Measurements from ENCODE around the gene TBCK. TPM values are rescaled to one million over a fixed set of nuclear protein-coding genes. Genes with fewer than 3 reads are reported as not detected.

Gene TBCK
- total and polyA plus RNA-seq, 2 of the 8 experiments (the other 6 are each of a cell fraction or from before 2014, with no cell fraction given) = 10.2 to 18.7 TPM

DNA sequence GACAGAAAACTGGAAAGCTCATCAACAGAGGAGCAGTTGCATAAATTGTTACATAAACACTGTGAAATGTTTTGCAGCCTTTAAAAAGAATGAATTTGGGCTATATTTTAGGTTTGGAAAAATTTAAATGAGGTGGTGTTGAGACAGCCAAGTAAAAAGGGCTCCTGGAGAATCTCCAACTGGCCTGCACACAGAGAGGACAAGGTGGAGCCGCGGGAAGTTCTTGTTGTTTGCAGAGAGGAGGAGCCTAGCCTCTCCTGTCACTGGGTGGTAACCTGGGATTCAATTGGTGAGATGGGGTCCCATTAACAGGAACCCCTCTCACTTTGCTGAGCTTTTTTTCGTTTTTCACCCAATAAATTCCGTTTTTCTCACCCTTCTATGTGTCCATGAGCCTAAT lies 39.2 kb upstream of the TBCK start:
- ChIA-PET CTCF (ENCODE audit: partially characterized antibody) (interaction anchor here (1.7 kb wide), 1 partner anchor 15 kb away, joined by 6 read pairs; no protein-coding TSS in a partner anchor), POLR2A (ENCODE audit: partially characterized antibody) (no interaction called here)
- no peaks in the 10 kb centered on the region for H3K4me1 ChIP-seq (replicated peaks in 1 of 4; ENCODE audit: control insufficient read depth in 3 of 4, insufficient read depth in 4 of 4, low read length in 3 of 4)
- DNase-seq (ENCODE audit: low read depth in 1 of 2, low spot score in 2 of 2) = no peak
- H3K56ac ChIP-seq (replicated peaks; ENCODE audit: insufficient read length, low read depth, low read length) = no peak overlapping the region
- no peak overlapping the region for H2BK5ac ChIP-seq (ENCODE audit: low read depth, low read length)
- H3K14ac ChIP-seq (ENCODE audit: insufficient read length) = no peak overlapping the region
- no peak overlapping the region for H2BK15ac ChIP-seq (ENCODE audit: low read length)
- H4K20me1 ChIP-seq (replicated peaks in 1 of 2; ENCODE audit: control insufficient read depth in 1 of 2, insufficient read depth in 2 of 2, low read length in 2 of 2) = no peaks in the 10 kb centered on the region
- no peaks in the 10 kb centered on the region for H3K36me3 ChIP-seq (ENCODE audit: control insufficient read depth in 2 of 4, insufficient read depth in 4 of 4, low read length in 3 of 4)
- H4K91ac ChIP-seq (replicated peaks; ENCODE audit: insufficient read length, low read length) = no peak overlapping the region
- H3K23me2 ChIP-seq (ENCODE audit: low read depth, low read length) = no peaks in the 10 kb centered on the region; the same call in 1 of the 2 replicates
- H2BK20ac ChIP-seq (ENCODE audit: low read length) = no peak overlapping the region
- H3K79me2 ChIP-seq (ENCODE audit: control insufficient read depth in 1 of 2, insufficient read depth in 2 of 2, low read length in 2 of 2) = no peaks in the 10 kb centered on the region
- H2AK5ac ChIP-seq (ENCODE audit: low read depth, low read length) = no peak overlapping the region
- H4K8ac ChIP-seq (ENCODE audit: extremely low read depth, insufficient read depth, low read length) = no peak overlapping the region
- no peak for TF ChIP-seq POLR2A (IDR thresholded peaks at IDR 0.05; ENCODE audit: control extremely low read depth in 1 of 2, low read depth in 2 of 2, low read length in 2 of 2)
- TF ChIP-seq SRF (IDR thresholded peaks at IDR 0.05; ENCODE audit: low read depth, low read length) = no peak
- TF ChIP-seq HDAC6 (IDR thresholded peaks at IDR 0.05; ENCODE audit: low read depth, low read length) = no peak
- no peak for TF ChIP-seq EP300 (IDR thresholded peaks at IDR 0.05; ENCODE audit: borderline replicate concordance in 1 of 2, low read depth in 2 of 2, low read length in 2 of 2)
- TF ChIP-seq POLR2AphosphoS5 (IDR thresholded peaks at IDR 0.05; ENCODE audit: low read depth, low read length) = no peak
- no peak for TF ChIP-seq RXRA (IDR thresholded peaks at IDR 0.05; ENCODE audit: insufficient read depth, low read depth, low read length)
- no peak for TF ChIP-seq YY1 (IDR thresholded peaks at IDR 0.05; ENCODE audit: low read depth, low read length)
- no peak for TF ChIP-seq SP1 (IDR thresholded peaks at IDR 0.05; ENCODE audit: low read depth, low read length)
- TF ChIP-seq RNF2 (IDR thresholded peaks at IDR 0.05; ENCODE audit: borderline replicate concordance, low read depth, low read length, missing control alignments, poor library complexity, severe bottlenecking) = no peak
- TF ChIP-seq RBBP5 (IDR thresholded peaks at IDR 0.05; ENCODE audit: borderline replicate concordance, low read depth, low read length) = no peak
- no peak for TF ChIP-seq CREB1 (IDR thresholded peaks at IDR 0.05)
- TF ChIP-seq SP4 (IDR thresholded peaks at IDR 0.05; ENCODE audit: low read length) = no peak
- no peak for TF ChIP-seq GTF2F1 (IDR thresholded peaks at IDR 0.05; ENCODE audit: borderline replicate concordance, low read depth, low read length)
- TF ChIP-seq RAD21 (IDR thresholded peaks at IDR 0.05 in 1 of 2, conservative IDR thresholded peaks at IDR 0.05 in 1 of 2; ENCODE audit: low read depth in 2 of 2, low read length in 2 of 2) = no peak
- H3K23ac ChIP-seq (ENCODE audit: insufficient read length) = no peak overlapping the region
- no peak overlapping the region for H3K4me3 ChIP-seq (ENCODE audit: extremely low read depth in 1 of 4, insufficient read depth in 2 of 4, low read depth in 3 of 4, low read length in 4 of 4)
- H2BK12ac ChIP-seq (ENCODE audit: low read depth, low read length) = no peak overlapping the region
- H3K4ac ChIP-seq (replicated peaks; ENCODE audit: insufficient read length, low read depth, low read length) = no peak overlapping the region
- H2BK120ac ChIP-seq (replicated peaks; ENCODE audit: low read depth, low read length) = no peak overlapping the region
- WGBS, 2 experiments (ENCODE audit: extremely low coverage in 1 of 2, insufficient coverage in 1 of 2, insufficient read length in 1 of 2, insufficient replicate concordance in 2 of 2, low coverage in 1 of 2, low lambda C conversion rate in 2 of 2, missing lambda C conversion rate in 1 of 2) = 76% methylated on average over 4 of the region's 4 CpGs; no CpG with 5 or more reads in 1 of the 2 experiments
- H3K4me2 ChIP-seq (ENCODE audit: insufficient read depth in 1 of 2, low read depth in 2 of 2, low read length in 2 of 2) = no peak overlapping the region
- no peaks in the 10 kb centered on the region for H3K9me3 ChIP-seq (ENCODE audit: insufficient read depth in 2 of 2, low read depth in 1 of 2, low read length in 1 of 2)
- H3K27me3 ChIP-seq (replicated peaks in 1 of 4; ENCODE audit: control insufficient read depth in 3 of 4, extremely low read depth in 1 of 4, insufficient read depth in 3 of 4, low read length in 3 of 4) = no peaks in the 10 kb centered on the region
- no peak overlapping the region for H3K9ac ChIP-seq (replicated peaks in 1 of 4; ENCODE audit: extremely low read depth in 1 of 4, low read depth in 3 of 4, low read length in 3 of 4)
- H2AFZ ChIP-seq (ENCODE audit: low read length) = no peak overlapping the region
- H3K27ac ChIP-seq (ENCODE audit: low read depth, low read length) = no peak overlapping the region
- H3K18ac ChIP-seq (ENCODE audit: extremely low read depth, low read length) = no peak overlapping the region
- no peaks in the 10 kb centered on the region for H3K79me1 ChIP-seq (ENCODE audit: low read depth, low read length)
- no peak for FAIRE-seq
- H4K5ac ChIP-seq (ENCODE audit: insufficient read length, low read depth, low read length) = no peak overlapping the region
